NT2/D1 (cell line): ENCODE data around the gene KRTAP2-1.

Experiments used
- YY1 ChIP-seq: IDR thresholded peaks from 2 replicates; pipeline ENCODE4 v1.6.1; 2011; ENCODE audit not compliant: insufficient read length, insufficient read depth
- ZNF274 ChIP-seq: IDR thresholded peaks from 2 replicates; pipeline ENCODE4 v1.6.1; 2011; ENCODE audit warnings: mild to moderate bottlenecking, low read depth, low read length

DNA sequence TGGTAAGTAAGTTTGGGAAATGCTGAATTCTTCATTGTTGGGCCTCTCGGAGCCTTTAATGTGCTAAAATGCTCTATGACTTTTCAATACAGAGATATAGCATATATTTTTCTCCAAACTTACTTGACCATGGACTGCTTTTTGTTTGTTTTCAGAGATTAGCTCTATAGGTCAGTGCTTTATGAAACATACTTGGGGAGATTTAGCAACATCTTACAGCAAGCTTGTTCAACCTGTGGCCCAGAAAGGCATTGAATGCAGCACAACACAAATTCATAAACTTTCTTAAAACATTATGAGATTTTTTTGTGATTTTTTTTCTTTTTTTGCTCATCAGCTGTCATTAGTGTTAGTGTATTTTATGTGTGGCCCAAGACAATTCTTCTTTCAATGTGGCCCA, 37.2 kb downstream of the KRTAP2-1 start:
- TF ChIP-seq YY1: no peak
- no peak for TF ChIP-seq ZNF274
